ENCODE results near the gene STPG3.

DNA sequence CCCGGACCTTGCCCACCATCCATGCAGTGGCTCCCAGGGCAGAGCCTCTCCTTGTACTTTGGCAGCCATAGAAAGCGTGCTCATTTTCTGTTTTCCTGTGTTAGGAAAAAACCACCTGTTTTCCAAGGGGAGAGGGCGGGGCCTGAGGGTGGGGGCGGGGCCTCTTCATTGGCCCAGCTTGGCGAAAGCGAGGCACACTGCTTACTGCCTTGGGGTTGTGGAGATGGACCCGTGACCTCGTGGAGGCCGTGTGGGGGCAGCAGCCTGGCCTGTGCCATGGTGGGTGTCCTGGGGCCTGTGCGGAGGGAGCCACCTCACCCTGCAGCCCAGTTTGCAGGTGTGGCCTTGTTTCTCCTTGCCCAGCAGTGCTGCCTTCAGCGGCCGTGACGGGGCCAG is 22.0 kb downstream of the STPG3 start:
- no peak for TF ChIP-seq GATA2 (IDR thresholded peaks at IDR 0.05; ENCODE audit: low read depth, low read length)
- no peak for TF ChIP-seq GATA3 (IDR thresholded peaks at IDR 0.05; ENCODE audit: low read depth, low read length)
